Measurements from ENCODE around the gene METTL8. TPM values are rescaled to one million over a fixed set of nuclear protein-coding genes. Genes with fewer than 3 reads are reported as not detected.

METTL8 gene
- polyA plus RNA-seq, 6 donors from 2014 or later, result 25.9 to 70.3 (median 54.4) TPM

GRCh38 chr2:171404719-171405118 lies 29.1 kb downstream of the METTL8 start:
- no peak for DNase-seq
- H3K4me3 Mint-ChIP-seq, result peak overlapping the region in 5 of 8 donors; percentile 2 to 25 (median 7)
- peak overlapping the region; percentile 8 to 90 (median 58) for H3K27ac Mint-ChIP-seq
- no peaks in the 10 kb centered on the region for H3K27me3 Mint-ChIP-seq
- H3K36me3 Mint-ChIP-seq, result peaks cover 5 to 9% of the 10 kb centered on the region in 2 donors
- H3K4me1 Mint-ChIP-seq, result peaks cover 40 to 57% (median 49%) of the 10 kb centered on the region in 3 donors
- peaks cover 6 to 16% (median 12%) of the 10 kb centered on the region in 7 donors for H3K9me3 Mint-ChIP-seq
- ATAC-seq (ENCODE audit: low read depth in 2 of 2), result no peak

GRCh38 chr2:171404261-171404660 lies 29.5 kb downstream of the METTL8 start:
- H3K4me3 Mint-ChIP-seq, result peak overlapping the region in 1 of 8 donors; percentile 42
- no peak for DNase-seq
- H3K9me3 Mint-ChIP-seq, result peaks cover 6 to 16% (median 12%) of the 10 kb centered on the region in 7 donors
- peak overlapping the region in 3 of 6 donors; percentile 36 to 90 (median 39) for H3K27ac Mint-ChIP-seq
- H3K4me1 Mint-ChIP-seq, result peaks cover 37 to 55% (median 47%) of the 10 kb centered on the region in 3 donors
- no peak for ATAC-seq (ENCODE audit: low read depth in 2 of 2)
- peaks cover 5 to 9% of the 10 kb centered on the region in 2 donors for H3K36me3 Mint-ChIP-seq
- H3K27me3 Mint-ChIP-seq, result no peaks in the 10 kb centered on the region

GRCh38 chr2:171402906-171403580 lies 30.7 kb downstream of the METTL8 start:
- DNase-seq (no peak), ATAC-seq (ENCODE audit: low read depth in 2 of 2) (no peak)
- Mint-ChIP-seq H3K27ac (peak overlapping the region in 5 of 6 donors; percentile 0 to 16 (median 0)), H3K4me1 (peaks cover 46 to 66% (median 50%) of the 10 kb centered on the region in 3 donors), H3K4me3 (no peak overlapping the region), H3K9me3 (peaks cover 6 to 16% (median 12%) of the 10 kb centered on the region in 7 donors), H3K27me3 (no peaks in the 10 kb centered on the region), H3K36me3 (peaks cover 5 to 9% of the 10 kb centered on the region in 2 donors)

DNA sequence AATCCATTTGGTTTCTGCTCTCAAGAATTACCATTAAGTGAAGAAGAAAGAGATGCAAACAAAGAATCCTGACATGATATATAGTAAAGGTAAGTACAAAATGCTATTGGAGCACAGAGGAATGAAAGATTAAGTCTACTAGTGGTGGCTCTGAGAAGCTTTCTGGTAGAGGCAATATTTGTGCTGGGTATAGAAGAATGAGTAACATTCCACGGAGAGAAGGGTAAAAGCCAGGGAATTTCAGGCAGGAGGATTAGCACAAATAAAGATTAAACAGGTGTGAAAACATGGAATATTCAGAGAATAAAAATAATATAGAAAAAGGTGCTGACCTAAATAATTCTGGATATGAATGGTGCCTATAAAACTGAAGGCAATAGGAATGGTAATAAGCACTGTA lies 31.8 kb downstream of the METTL8 start:
- no peak overlapping the region for H3K4me3 Mint-ChIP-seq
- H3K27ac Mint-ChIP-seq, result no peak overlapping the region
- ATAC-seq (ENCODE audit: low read depth in 2 of 2) (no peak), DNase-seq (no peak)
- peaks cover 5 to 9% of the 10 kb centered on the region in 2 donors for H3K36me3 Mint-ChIP-seq
- peaks cover 6 to 21% (median 11%) of the 10 kb centered on the region in 7 donors for H3K9me3 Mint-ChIP-seq
- no peaks in the 10 kb centered on the region for H3K27me3 Mint-ChIP-seq
- H3K4me1 Mint-ChIP-seq, result peaks cover 39 to 57% (median 41%) of the 10 kb centered on the region in 3 donors

DNA sequence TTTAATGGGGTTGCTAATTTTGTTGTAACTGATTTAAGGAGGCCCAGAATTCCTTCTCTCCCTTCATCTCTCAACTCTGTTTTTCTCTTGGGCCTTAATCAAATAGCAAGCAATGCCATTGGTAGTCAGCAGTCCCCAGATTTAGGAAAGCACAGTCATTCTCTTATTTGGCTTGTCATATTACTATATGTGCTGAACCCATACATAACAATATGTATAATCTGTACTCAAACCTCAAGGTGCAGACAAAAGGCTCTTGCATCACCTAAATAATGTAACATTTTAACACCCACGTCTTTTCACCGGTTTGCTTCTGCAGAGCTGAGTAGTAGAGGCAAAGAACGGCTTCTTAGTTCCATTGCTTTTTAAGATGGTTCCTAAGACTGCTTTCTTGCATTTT lies 33.4 kb downstream of the METTL8 start:
- Mint-ChIP-seq H3K27me3 (no peaks in the 10 kb centered on the region), H3K27ac (peak overlapping the region in 1 of 6 donors; percentile 44), H3K4me3 (no peak overlapping the region), H3K36me3 (peaks cover 5 to 9% of the 10 kb centered on the region in 2 donors), H3K4me1 (peaks cover 25 to 42% (median 25%) of the 10 kb centered on the region in 3 donors), H3K9me3 (peaks cover 6 to 21% (median 11%) of the 10 kb centered on the region in 7 donors)
- no peak for ATAC-seq (ENCODE audit: low read depth in 2 of 2)
- no peak for DNase-seq

GRCh38 chr2:171399292-171399691 lies 34.5 kb downstream of the METTL8 start:
- DNase-seq (no peak), ATAC-seq (ENCODE audit: low read depth in 2 of 2) (no peak)
- no peak overlapping the region for H3K4me3 Mint-ChIP-seq
- no peaks in the 10 kb centered on the region for H3K27me3 Mint-ChIP-seq
- peak overlapping the region in 2 of 6 donors; percentile 56 for H3K27ac Mint-ChIP-seq
- H3K4me1 Mint-ChIP-seq, result peaks cover 15 to 32% (median 16%) of the 10 kb centered on the region in 3 donors
- H3K9me3 Mint-ChIP-seq, result peaks cover 6 to 21% (median 11%) of the 10 kb centered on the region in 7 donors
- H3K36me3 Mint-ChIP-seq, result peaks cover 5 to 9% of the 10 kb centered on the region in 2 donors

- Mint-ChIP-seq H3K27ac (peak overlapping the region in 1 of 6 donors; percentile 44), H3K36me3 (peaks cover 0 to 5% of the 10 kb centered on the region in 2 donors), H3K4me3 (no peak overlapping the region), H3K4me1 (peaks cover 26 to 37% (median 30%) of the 10 kb centered on the region in 3 donors), H3K9me3 (peaks cover 0 to 6% (median 0%) of the 10 kb centered on the region in 7 donors), H3K27me3 (no peaks in the 10 kb centered on the region)
- no peak for ATAC-seq (ENCODE audit: low read depth in 2 of 2)
- DNase-seq, result no peak
Measured at GRCh38 chr2:171394164-171394740, 39.5 kb downstream of the METTL8 start.

DNA sequence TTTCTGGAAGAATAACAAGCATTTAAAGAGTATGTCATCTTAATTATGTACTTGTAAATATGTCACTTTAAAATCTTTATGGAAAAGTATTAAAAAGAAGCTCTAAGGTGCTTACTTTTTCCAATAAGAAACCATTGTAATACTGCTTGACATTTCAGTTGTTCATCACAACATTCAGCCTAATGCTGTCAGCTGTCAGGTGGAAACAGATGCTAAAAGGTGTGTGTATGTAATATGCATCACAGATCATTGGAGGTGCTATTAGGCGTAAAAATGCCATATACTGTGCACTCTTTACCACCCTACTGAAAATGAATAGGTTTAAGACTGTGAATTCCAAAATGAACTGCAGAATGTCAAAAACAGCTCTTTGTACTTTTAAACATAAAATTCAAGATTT lies 40.3 kb downstream of the METTL8 start:
- ATAC-seq (ENCODE audit: low read depth in 2 of 2) (peak; percentile 49 to 53), DNase-seq (no peak)
- Mint-ChIP-seq H3K27me3 (no peaks in the 10 kb centered on the region), H3K9me3 (peaks cover 0 to 6% (median 0%) of the 10 kb centered on the region in 7 donors), H3K27ac (no peak overlapping the region), H3K36me3 (peaks cover 0 to 5% of the 10 kb centered on the region in 2 donors), H3K4me3 (no peak overlapping the region), H3K4me1 (peaks cover 22 to 34% (median 31%) of the 10 kb centered on the region in 3 donors)

DNA sequence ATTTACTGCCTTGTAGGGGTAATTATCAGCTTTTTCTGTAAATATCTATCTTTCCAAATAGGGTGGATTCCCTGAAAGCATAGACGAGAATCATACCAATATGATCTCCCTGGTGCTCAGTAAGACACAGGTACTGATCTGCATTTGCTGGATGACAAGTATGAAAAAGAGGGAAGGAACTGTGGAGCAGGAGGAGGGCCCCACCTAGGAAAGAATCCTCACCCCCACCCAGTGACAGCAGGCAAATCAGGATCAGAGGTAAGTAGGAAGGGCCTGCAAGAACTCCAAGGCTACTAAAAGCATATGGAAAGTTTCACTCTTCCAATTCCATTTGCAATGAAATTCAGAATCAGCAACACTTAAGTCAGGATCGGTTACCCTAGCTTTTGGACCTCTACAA lies 42.3 kb downstream of the METTL8 start:
- H3K27ac Mint-ChIP-seq, result peak overlapping the region in 1 of 6 donors; percentile 69
- H3K27me3 Mint-ChIP-seq, result no peaks in the 10 kb centered on the region
- H3K36me3 Mint-ChIP-seq, result peaks cover 0 to 5% of the 10 kb centered on the region in 2 donors
- DNase-seq (no peak), ATAC-seq (ENCODE audit: low read depth in 2 of 2) (no peak)
- H3K9me3 Mint-ChIP-seq, result no peaks in the 10 kb centered on the region
- H3K4me1 Mint-ChIP-seq, result peaks cover 32 to 47% (median 42%) of the 10 kb centered on the region in 3 donors
- no peak overlapping the region for H3K4me3 Mint-ChIP-seq

DNA sequence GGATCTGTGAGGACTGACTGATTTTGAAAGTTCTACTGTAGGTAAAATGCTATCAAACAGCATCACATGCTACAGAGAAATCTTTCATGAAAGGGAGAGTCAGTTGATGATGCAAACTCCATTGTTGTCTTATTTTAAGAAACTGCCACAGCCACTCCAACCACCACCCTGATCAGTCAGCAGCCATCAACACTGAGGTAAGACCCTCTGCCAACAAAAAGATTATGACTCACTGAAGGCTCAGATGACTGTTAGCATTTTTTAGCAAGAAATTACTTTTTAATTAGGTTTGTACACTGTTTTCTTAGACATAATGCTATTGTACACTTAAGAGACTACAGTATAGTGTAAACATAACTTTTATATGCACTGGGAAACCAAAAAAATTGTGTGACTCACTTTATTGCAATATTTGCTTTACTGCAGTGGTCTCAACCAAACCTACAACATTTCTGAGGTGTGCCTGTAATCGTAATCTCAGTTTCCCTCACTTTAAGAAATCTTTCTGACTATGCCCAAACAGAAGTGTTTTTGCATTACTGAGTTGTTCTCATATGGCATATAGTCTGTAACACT lies 42.8 kb downstream of the METTL8 start:
- no peak for ATAC-seq (ENCODE audit: low read depth in 2 of 2)
- Mint-ChIP-seq H3K4me1 (peaks cover 36 to 50% (median 47%) of the 10 kb centered on the region in 3 donors), H3K27me3 (no peaks in the 10 kb centered on the region), H3K4me3 (no peak overlapping the region), H3K36me3 (peaks cover 0 to 5% of the 10 kb centered on the region in 2 donors), H3K9me3 (no peaks in the 10 kb centered on the region), H3K27ac (no peak overlapping the region)
- no peak for DNase-seq

- Mint-ChIP-seq H3K27me3 (no peaks in the 10 kb centered on the region), H3K9me3 (no peaks in the 10 kb centered on the region), H3K36me3 (peaks cover 0 to 5% of the 10 kb centered on the region in 2 donors), H3K4me1 (peaks cover 44 to 59% (median 58%) of the 10 kb centered on the region in 3 donors), H3K4me3 (peak overlapping the region in 3 of 8 donors; percentile 27 to 66 (median 62)), H3K27ac (peak overlapping the region in 1 of 6 donors; percentile 41)
- DNase-seq (no peak), ATAC-seq (ENCODE audit: low read depth in 2 of 2) (peak in 1 of 2 donors; percentile 35)
Measured at GRCh38 chr2:171389780-171390179, 44.0 kb downstream of the METTL8 start.

DNA sequence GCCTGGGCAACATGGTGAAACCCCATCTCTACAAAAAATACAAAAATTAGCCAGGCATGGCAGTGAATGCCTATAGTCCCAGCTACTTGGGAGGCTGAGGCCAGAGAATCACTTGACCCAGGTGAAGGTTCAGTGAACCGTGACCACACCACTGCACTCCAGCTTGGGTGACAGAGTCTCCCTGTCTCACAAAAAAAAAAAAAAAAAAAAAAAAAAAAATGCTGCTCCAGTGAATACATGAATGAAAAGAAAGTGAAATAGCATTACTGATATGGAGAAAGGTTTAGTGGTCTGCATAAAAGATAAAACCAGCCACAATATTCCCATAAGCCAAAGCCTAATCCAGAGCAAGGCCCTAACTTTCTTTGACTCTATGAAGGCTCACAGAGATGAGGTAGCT lies 44.5 kb downstream of the METTL8 start:
- H3K4me3 Mint-ChIP-seq, result peak overlapping the region in 3 of 8 donors; percentile 53 to 66 (median 62)
- H3K4me1 Mint-ChIP-seq, result peaks cover 44 to 61% (median 59%) of the 10 kb centered on the region in 3 donors
- H3K9me3 Mint-ChIP-seq, result no peaks in the 10 kb centered on the region
- ATAC-seq (ENCODE audit: low read depth in 2 of 2) (peak in 1 of 2 donors; percentile 25), DNase-seq (no peak)
- peaks cover 0 to 5% of the 10 kb centered on the region in 2 donors for H3K36me3 Mint-ChIP-seq
- no peaks in the 10 kb centered on the region for H3K27me3 Mint-ChIP-seq
- peak overlapping the region in 1 of 6 donors; percentile 41 for H3K27ac Mint-ChIP-seq

- peaks cover 41 to 65% (median 47%) of the 10 kb centered on the region in 3 donors for H3K4me1 Mint-ChIP-seq
- peak overlapping the region in 4 of 8 donors; percentile 35 to 54 (median 48) for H3K4me3 Mint-ChIP-seq
- H3K36me3 Mint-ChIP-seq, result peaks cover 0 to 11% of the 10 kb centered on the region in 2 donors
- no peak for DNase-seq
- peaks cover 0 to 6% (median 0%) of the 10 kb centered on the region in 7 donors for H3K9me3 Mint-ChIP-seq
- no peak for ATAC-seq (ENCODE audit: low read depth in 2 of 2)
- peak overlapping the region in 4 of 6 donors; percentile 14 to 80 (median 70) for H3K27ac Mint-ChIP-seq
- no peaks in the 10 kb centered on the region for H3K27me3 Mint-ChIP-seq
Measured at GRCh38 chr2:171387052-171387451, 46.7 kb downstream of the METTL8 start.

Measured in naive B cell (primary cell).